ENCODE data around the gene STAT5B.

- no peak for TF ChIP-seq EZH2 (IDR thresholded peaks at IDR 0.05; ENCODE audit: insufficient read depth, poor library complexity, severe bottlenecking)
- no peak for TF ChIP-seq EZH2phosphoT487 (IDR thresholded peaks at IDR 0.05; ENCODE audit: insufficient read depth, low read depth)
Measured at GRCh38 chr17:42193216-42193968, 82.8 kb downstream of the STAT5B start.
